IPS-15b (cell line): ENCODE measurements around the gene PIAS1.
"Not testable (repeated sequence)": the region's sequence is repeated elsewhere in the genome, so short reads cannot be mapped to it uniquely, and the experiment has no call there.

Source experiments
- H3K27me3 ChIP-seq: one replicate; pipeline ENCODE4 v1.6.1; 2013; ENCODE audit warnings: low read length; ENCODE audit not compliant: control insufficient read depth, insufficient read depth
- H3K36me3 ChIP-seq: one replicate; pipeline ENCODE4 v1.6.1; 2013; ENCODE audit warnings: low read length; ENCODE audit not compliant: control insufficient read depth, insufficient read depth
- H3K4me1 ChIP-seq: one replicate; pipeline ENCODE4 v1.6.1; 2013; ENCODE audit warnings: mild to moderate bottlenecking, low read length; ENCODE audit not compliant: control insufficient read depth, insufficient read depth
- H3K4me3 ChIP-seq: one replicate; pipeline ENCODE4 v1.5.1; 2013; ENCODE audit warnings: low read depth, low read length
- H3K9ac ChIP-seq: one replicate; pipeline ENCODE4 v1.6.1; 2013; ENCODE audit warnings: low read depth, mild to moderate bottlenecking, low read length
- H3K9me3 ChIP-seq: one replicate; pipeline ENCODE4 v1.6.1; 2013; ENCODE audit warnings: mild to moderate bottlenecking, low read length; ENCODE audit not compliant: control insufficient read depth, insufficient read depth

Gene PIAS1

DNA sequence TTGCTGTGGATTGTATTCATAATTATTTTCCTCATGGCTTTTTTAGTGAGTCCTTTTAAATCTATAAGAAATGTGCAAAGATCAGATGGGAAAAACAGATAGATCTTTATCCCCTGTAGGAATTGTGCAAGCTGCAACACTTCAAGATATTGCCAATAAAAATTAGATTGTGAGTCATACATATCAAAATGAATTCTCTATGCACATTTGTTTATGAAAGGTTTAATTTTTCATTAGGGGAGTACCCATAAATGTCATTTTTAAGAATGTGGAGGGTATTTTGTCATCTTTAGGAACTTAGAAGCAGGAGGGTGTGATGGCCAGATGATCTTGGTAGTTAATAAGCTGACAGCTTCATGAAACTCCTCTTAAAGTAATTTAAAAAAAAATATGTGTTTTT is 2.9 kb downstream of the PIAS1 start:
- peaks cover 20% of the 10 kb centered on the region for H3K4me1 ChIP-seq
- H3K36me3 ChIP-seq: no peaks in the 10 kb centered on the region
- no peaks in the 10 kb centered on the region for H3K9me3 ChIP-seq
- peaks cover 4% of the 10 kb centered on the region for H3K27me3 ChIP-seq
- H3K9ac ChIP-seq: no peak overlapping the region
- H3K4me3 ChIP-seq: no peak overlapping the region

DNA sequence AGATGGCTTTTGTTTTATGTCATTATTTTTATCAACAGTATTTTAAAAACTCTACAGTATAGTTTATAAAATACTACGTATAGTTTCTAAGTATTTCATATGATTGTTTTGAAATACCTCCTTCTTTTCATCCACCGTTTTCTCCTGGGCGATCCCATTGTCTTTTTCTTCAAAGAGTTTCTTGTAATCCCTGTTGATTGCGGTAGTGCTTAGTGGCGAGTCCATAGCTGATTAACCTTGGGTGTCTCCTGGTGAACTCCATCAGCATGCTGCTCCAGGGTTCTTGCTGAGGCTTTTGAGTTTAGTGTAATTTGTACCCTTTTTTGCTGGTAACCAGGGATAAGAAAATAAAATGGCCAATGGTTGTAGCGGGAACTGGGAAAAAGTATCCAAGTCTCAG is 3.6 kb downstream of the PIAS1 start:
- no peak overlapping the region for H3K4me3 ChIP-seq
- H3K9ac ChIP-seq: no peak overlapping the region
- no peaks in the 10 kb centered on the region for H3K27me3 ChIP-seq
- no peaks in the 10 kb centered on the region for H3K36me3 ChIP-seq
- peaks cover 17% of the 10 kb centered on the region for H3K4me1 ChIP-seq
- no peaks in the 10 kb centered on the region for H3K9me3 ChIP-seq

DNA sequence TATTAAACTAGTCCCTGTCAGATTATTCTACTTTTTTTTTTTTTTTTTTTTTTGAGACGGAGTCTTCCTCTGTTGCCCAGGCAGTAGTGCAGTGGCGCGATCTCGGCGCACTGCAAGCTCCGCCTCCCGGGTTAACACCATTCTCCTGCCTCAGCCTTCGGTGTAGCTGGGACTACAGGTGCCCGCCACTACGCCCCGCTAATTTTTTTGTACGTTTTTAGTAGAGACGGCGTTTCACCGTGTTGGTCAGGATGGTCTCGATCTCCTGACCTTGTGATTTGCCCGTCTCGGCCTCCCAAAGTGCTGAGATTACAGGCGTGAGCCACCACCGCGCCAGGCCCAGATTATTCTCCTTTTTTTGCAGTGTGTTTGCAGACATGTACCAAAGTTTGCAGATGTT is 4.9 kb downstream of the PIAS1 start:
- not testable (repeated sequence) for H3K4me3 ChIP-seq, H3K9ac ChIP-seq, H3K27me3 ChIP-seq, H3K9me3 ChIP-seq, H3K36me3 ChIP-seq
- peaks cover 14% of the 10 kb centered on the region for H3K4me1 ChIP-seq

DNA sequence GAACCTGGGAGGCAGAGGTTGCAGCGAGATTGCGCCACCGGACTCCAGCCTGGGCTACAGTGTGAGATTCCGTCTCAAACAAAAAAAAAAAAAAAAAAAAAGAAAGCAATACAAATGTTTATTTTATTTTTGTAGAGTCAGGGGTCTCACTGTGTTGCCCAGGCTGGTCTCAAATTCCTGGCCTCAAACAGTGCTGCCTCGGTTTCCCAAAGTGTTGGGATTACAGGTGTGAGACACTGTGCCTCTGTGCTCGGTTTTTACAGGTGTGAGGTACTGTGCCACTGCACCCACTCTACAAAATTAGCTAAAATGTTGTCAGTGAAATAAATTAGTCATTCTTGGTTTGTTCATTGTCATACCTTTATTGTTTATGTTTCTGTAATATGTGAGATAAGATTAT is 5.5 kb downstream of the PIAS1 start:
- Histone ChIP-seq H3K9ac (no peak overlapping the region), H3K36me3 (no peaks in the 10 kb centered on the region), H3K4me1 (peaks cover 14% of the 10 kb centered on the region), H3K9me3 (no peaks in the 10 kb centered on the region), H3K4me3 (no peak overlapping the region), H3K27me3 (no peaks in the 10 kb centered on the region)

DNA sequence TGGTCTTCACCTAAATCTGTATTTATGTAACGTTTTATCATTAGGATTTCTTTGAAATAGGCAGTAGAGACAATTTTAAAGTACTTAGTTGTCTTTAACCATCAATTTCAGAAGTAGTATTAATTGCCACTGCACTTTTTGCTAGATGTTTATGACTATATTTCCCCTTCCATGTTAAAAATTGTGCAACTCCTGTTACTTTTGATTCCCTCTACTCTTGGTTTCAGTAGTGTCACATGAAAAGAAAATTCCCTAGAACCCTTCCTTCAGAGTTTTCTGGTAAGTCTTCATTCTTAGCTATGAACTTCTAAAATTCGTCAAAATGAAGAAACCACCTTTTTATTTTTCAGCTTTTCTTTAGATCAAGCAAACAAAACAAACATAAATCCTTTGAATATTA is 7.1 kb downstream of the PIAS1 start:
- Histone ChIP-seq H3K9ac (no peak overlapping the region), H3K4me1 (peaks cover 9% of the 10 kb centered on the region), H3K36me3 (no peaks in the 10 kb centered on the region), H3K4me3 (no peak overlapping the region), H3K27me3 (no peaks in the 10 kb centered on the region), H3K9me3 (no peaks in the 10 kb centered on the region)

DNA sequence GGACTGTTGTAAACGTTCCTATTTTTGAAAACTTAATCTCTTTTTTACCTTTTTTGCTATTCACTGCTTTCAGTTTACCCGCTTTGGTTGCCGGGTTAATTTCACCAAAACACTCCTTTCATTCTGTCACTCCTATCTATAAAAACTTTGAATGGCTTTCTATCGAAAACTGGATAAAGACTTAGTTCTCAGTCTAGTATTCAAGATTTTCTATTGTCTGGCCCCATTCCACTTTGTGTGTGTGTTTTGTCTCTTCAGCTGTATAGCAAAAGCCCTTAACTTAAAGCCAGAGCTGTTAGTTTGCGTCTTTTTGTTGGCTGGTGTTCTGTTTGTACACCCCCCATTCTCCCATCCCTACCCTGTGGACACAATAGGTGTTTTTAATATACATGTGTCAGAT is 7.5 kb downstream of the PIAS1 start:
- Histone ChIP-seq H3K4me1 (peaks cover 7% of the 10 kb centered on the region), H3K27me3 (no peaks in the 10 kb centered on the region), H3K9ac (no peak overlapping the region), H3K36me3 (no peaks in the 10 kb centered on the region), H3K4me3 (no peak overlapping the region), H3K9me3 (no peaks in the 10 kb centered on the region)

DNA sequence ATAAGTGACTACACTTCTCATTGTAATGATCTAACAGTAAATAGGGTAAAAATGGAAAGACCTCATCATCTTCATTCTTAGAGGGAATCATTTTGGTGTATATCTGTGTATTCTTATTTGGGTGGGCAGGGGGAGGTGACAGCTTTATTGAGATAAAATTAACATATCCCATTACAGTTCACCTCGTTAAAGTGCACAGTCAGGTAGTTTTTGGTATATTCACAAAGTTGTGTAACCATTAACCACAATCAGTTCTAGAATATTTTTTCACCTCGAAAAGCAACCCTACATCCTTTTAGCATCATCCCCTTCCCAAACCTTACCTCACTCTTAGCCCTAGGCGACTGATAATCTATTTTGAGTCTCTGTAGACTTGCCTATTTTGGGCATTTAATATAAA is 8.1 kb downstream of the PIAS1 start:
- H3K9me3 ChIP-seq: no peaks in the 10 kb centered on the region
- no peaks in the 10 kb centered on the region for H3K36me3 ChIP-seq
- no peak overlapping the region for H3K9ac ChIP-seq
- H3K4me3 ChIP-seq: no peak overlapping the region
- peaks cover 7% of the 10 kb centered on the region for H3K4me1 ChIP-seq
- H3K27me3 ChIP-seq: no peaks in the 10 kb centered on the region

DNA sequence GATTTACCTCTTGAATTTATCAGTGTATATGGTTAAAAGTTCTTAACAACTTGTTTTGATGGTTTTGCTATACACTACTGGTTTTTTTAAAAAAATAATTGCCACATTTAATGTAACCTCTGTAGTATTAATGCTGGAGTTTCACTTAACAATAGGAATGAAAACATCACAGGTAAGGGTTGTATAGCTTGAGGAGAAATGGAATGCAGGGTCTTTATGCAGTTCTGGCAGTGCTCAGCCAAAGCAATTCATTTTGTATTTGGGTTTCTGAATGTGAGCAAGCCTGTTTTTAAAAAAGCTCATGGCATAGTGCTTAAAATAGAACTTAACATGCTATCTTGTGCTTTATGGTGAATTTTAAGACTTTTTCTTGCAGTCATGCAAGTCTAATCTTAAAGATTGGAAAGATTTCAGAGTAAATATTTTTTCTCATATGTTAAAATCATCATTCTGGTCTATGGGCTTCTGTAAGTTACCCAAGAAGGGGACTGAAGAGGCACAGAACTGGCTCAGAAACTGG is 8.9 kb downstream of the PIAS1 start:
- H3K4me3 ChIP-seq: no peak overlapping the region

DNA sequence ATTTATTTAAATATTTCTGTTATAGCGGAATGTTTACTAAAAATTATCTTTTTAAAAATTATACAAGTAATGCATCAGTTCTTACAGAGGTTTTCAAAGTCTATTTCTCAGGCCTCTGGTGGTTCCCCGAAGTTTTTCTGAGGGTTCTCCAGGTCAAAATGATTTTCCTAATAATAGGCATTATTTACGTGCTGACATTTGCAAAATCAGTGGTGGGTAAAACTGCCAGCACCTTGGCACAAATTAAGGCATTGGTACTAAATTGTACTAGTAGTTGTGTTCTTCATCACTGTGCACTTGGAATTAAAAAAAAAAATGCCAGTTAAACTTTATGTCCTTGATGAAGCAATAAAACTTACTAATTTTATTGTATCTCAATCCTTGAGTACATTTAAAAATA is 9.5 kb downstream of the PIAS1 start:
- Histone ChIP-seq H3K27me3 (no peaks in the 10 kb centered on the region), H3K36me3 (no peaks in the 10 kb centered on the region), H3K4me1 (peaks cover 7% of the 10 kb centered on the region), H3K9ac (no peak overlapping the region), H3K4me3 (no peak overlapping the region), H3K9me3 (no peaks in the 10 kb centered on the region)

More for the DNA sequence above, 8.9 kb downstream of the PIAS1 start:
- no peaks in the 10 kb centered on the region for H3K36me3 ChIP-seq
- H3K9me3 ChIP-seq: no peaks in the 10 kb centered on the region
- H3K27me3 ChIP-seq: no peaks in the 10 kb centered on the region
- H3K4me1 ChIP-seq: peaks cover 7% of the 10 kb centered on the region
- H3K9ac ChIP-seq: no peak overlapping the region

DNA sequence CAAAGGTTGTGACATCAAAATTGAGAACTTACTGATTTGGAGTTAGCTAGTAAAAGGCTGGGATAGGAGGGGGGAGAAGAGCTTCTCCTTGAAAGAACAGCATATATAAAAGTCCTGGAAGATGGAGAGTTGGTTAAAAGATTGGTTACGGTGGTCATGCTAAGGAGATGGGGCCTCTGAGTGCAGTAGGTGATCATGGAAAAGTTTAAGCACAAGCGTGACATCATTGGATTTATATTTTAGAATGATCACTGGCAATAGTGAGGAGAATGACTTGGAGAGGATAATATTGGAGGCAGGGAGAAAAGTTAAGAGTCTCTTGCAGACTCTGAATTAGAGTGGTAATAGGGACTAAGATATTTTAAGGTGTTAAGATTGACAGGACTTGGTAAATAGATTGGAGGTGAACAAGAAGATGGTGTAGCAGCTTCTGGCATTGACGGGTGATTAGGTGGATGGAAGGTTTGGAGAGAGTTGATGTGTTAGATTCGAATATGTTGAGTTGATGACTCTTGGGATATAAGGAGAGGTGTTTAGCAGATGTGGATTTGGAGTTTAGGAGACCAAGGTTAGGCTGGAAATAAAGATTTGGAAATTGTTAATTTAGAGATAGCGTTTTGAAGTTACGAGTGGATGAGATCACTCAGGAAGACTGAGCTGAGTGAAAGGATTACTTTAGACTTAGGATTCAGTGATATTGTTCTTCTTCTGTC is 19.6 kb downstream of the PIAS1 start:
- no peaks in the 10 kb centered on the region for H3K27me3 ChIP-seq
- peaks cover 12% of the 10 kb centered on the region for H3K4me1 ChIP-seq
- H3K36me3 ChIP-seq: no peaks in the 10 kb centered on the region
- H3K9ac ChIP-seq: no peak overlapping the region
- no peak overlapping the region for H3K4me3 ChIP-seq
- H3K9me3 ChIP-seq: no peaks in the 10 kb centered on the region

DNA sequence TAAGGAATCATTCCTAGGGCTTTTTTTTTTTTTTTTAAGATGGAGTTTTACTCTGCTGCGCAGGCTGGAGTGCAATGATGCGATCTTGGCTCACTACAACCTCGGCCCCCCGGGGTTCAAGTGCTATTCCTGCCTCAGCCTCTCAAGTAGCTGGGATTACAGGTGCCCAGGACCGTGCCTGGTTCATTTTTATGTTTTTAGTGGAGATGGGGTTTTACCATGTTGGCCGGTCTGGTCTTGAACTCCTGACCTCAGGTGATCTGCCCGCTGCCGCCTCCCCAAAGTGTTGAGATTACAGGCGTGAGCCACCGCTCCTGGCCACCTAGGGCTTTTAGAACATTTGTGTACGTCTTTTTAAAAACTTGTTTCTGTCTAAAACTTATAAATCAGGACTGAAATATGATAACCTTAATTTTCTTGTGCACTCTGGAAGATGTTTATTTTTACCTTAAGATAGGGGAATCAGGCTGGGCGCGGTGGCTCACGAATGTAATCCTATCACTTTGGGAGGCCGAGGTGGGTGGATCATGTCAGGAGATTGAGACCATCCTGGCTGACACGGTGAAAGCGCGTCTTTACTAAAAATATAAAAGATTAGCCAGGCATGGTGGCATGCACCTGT is 21.8 kb downstream of the PIAS1 start:
- Histone ChIP-seq H3K4me3 (no peak overlapping the region), H3K9ac (no peak overlapping the region), H3K36me3 (no peaks in the 10 kb centered on the region), H3K9me3 (no peaks in the 10 kb centered on the region), H3K4me1 (peaks cover 13% of the 10 kb centered on the region), H3K27me3 (no peaks in the 10 kb centered on the region)

DNA sequence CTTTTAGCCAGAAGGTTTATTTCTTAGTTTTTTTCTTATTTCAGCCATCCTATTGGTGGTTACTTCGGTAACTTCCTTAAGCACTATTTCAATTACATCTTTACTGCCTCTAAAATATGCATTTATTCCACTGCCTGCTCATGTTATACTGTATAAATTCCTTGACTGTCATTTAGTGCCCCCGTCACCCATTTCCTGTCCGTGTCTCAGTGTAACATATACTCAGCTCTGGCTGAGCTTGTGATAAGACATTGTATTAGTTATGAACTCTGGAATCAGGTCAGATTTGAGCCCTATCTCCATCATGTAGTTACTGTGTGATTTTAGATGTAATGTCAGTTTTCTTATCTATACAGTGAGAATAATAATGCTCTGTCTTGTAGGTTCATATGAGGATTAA is 24.2 kb downstream of the PIAS1 start:
- H3K9ac ChIP-seq: no peak overlapping the region
- H3K36me3 ChIP-seq: no peaks in the 10 kb centered on the region
- no peaks in the 10 kb centered on the region for H3K9me3 ChIP-seq
- no peaks in the 10 kb centered on the region for H3K27me3 ChIP-seq
- H3K4me3 ChIP-seq: no peak overlapping the region
- H3K4me1 ChIP-seq: peaks cover 25% of the 10 kb centered on the region
